OCI-LY3 (cell line): ENCODE results near the gene CMA1.

ENCODE experiments used
- CTCF ChIP-seq: fragments of 200-600, 300-600 bp; sonication (generic); IDR thresholded peaks from 2 replicates; pipeline ENCODE4 v1.5.1; 2014; ENCODE audit warnings: antibody characterized with exemption, low read length, low read depth
- EZH2phosphoT487 ChIP-seq: fragments of 200-600 bp; shearing (Covaris generic); IDR thresholded peaks from 2 replicates; pipeline ENCODE4 v1.6.1; 2018; ENCODE audit warnings: antibody characterized with exemption, mixed run types, low read depth

GRCh38 chr14:24504425-24504950, 3.6 kb downstream of the CMA1 start:
- TF ChIP-seq CTCF (no peak), EZH2phosphoT487 (no peak)
